AG09319 (cell line): ENCODE measurements around the gene GUCY2D.
"Not testable (repeated sequence)": the region's sequence is repeated elsewhere in the genome, so short reads cannot be mapped to it uniquely, and the experiment has no call there.

Experiments
- DNase-seq: peaks from one replicate; pipeline ENCODE4 v3.0.0-alpha.2; 2010; ENCODE audit warnings: low read depth; ENCODE audit errors: extremely low read depth
- CTCF ChIP-seq: IDR thresholded peaks from 2 replicates; pipeline ENCODE4 v1.5.1; 2011; ENCODE audit warnings: low read depth, mild to moderate bottlenecking, inconsistent platforms, low read length, moderate library complexity

Gene GUCY2D

GRCh38 chr17:8001976-8002720, at the start of gene GUCY2D:
Gene GUCY2D (plus strand): TSS chr17:8002615. CDS start chr17:8003048, 433 bp downstream.
- no peak for TF ChIP-seq CTCF
- no peak for DNase-seq

- DNase-seq = not testable (repeated sequence)
Observed at GRCh38 chr17:7953266-7953665, 49.1 kb upstream of the GUCY2D start.

DNA sequence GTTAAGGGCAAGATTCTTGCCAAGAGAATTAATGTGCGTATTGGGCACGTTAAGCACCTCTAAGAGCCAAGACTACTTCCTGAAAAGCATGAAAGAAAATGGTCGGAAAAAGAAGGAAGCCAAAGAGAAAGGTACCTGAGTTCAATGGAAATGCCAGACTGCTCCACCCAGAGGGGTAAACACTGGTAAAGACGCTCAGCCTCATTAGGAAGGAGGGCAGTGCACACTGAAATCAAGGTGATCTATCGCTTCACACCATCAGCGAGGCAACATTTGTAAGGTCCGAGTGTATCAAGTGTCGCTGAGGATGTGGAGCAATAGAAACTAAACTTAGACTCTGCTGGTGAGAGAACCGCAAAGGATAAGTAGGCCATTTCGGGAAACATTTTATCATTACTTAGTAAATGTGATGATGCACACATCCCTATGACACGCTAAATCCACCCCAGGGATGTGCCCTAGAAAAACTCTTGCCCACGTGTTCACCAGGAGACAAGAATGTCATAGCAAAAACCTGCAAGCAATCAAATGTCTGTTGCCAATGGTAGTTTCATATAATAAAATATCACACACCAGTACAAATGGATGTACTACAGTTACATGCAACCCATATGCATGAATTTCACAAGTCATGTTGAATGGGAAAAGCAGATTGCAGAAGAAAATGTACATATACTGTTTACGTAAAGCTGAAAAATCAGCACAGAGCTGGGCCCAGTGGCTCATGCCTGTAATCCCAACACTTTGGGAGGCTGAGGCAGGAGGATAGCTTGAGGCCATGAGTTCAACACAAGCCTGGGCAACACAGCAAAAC, 46.8 kb upstream of the GUCY2D start:
- DNase-seq = no peak
- no peak for TF ChIP-seq CTCF

- no peak for TF ChIP-seq CTCF
- DNase-seq = no peak
Observed at GRCh38 chr17:7956228-7956965, 46.0 kb upstream of the GUCY2D start.

GRCh38 chr17:7959503-7960253, 42.7 kb upstream of the GUCY2D start:
- no peak for TF ChIP-seq CTCF
- DNase-seq = no peak

- TF ChIP-seq CTCF = no peak
- DNase-seq = no peak
Observed at GRCh38 chr17:7961421-7961820, 41.0 kb upstream of the GUCY2D start.

DNA sequence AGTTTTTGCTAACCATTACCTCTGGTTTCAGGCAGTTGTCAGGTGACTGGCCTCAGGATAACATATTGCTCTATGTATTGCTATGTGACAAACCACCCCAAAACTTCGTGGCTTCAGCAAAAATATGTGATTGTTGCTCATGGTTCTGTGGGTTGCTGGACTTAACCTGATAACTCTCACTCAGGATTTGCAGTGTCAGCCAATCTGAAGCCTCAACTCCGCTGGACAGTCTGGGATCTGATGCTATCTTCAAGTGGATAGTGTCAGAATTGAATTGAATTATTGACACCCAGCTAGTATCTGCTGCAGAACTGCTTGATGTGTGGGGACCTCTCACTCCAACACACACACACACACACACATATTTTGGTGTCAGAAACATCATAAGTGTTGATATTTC, 34.7 kb upstream of the GUCY2D start:
- no peak for TF ChIP-seq CTCF
- DNase-seq = no peak
